Activated CD8-positive, alpha-beta memory T cell treated with anti-CD3 and anti-CD28 coated beads, Interleukin-2, amount 50 U/mL, for 24 hours (primary cell): ENCODE data around the gene GNAS.

Source experiments
- DNase-seq: peaks from one replicate; pipeline ENCODE4 v3.0.0-alpha.2; 2020; ENCODE audit errors: extremely low read depth

Gene GNAS

DNA sequence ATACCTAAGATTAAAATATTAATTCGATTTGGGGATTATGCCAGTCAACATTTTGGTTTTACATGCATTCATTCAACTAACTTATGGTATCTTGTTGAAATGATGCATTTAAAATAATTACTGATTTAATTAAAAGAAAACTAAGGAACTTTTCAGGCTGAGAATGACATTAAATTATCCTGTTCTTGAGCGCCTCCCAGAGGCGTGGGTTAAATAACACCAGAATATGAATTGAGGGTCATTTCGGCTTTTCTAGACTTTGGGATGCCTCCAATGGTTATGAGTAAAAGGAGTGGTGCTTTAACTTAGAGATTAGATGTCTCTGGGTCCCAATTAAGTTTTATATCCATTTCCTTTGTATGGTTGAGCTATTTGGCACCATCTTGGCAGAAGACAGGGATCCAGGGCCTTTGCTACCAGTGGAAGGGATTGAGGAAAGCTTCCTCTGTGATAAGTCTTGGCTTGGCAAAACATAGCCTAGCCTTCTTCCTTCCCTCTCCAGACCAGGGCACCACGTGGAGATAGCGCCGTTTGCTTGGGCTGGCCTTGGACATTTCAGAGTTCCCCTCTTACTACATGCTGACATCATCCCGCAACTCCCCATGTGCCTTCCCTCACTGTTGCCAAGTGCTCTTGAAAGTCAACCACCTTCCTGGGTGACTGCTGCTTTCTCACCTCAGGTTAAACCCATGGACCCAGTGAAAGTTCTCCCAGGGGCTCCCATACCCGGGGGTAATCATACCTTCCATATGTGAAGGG lies 28.7 kb downstream of the GNAS start:
- no peak for DNase-seq

DNA sequence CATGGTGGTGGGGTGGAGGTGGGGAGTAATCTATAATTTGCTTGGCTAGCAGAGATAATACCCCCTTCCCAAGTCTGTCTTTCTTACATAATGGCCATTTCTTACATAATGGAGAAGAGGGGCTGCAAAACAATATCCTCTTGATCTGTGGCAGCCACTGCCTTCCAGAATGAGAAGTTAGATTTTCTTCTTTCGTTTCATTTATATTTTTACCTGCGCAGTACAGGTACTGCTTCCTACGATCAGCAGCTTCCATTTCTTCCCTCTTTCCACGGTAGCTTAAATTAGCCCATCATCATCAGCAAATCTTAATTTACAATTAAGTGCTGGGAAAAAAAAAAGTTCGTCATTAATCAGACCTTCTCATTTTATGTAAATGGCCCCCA lies 30.2 kb downstream of the GNAS start:
- no peak for DNase-seq

DNA sequence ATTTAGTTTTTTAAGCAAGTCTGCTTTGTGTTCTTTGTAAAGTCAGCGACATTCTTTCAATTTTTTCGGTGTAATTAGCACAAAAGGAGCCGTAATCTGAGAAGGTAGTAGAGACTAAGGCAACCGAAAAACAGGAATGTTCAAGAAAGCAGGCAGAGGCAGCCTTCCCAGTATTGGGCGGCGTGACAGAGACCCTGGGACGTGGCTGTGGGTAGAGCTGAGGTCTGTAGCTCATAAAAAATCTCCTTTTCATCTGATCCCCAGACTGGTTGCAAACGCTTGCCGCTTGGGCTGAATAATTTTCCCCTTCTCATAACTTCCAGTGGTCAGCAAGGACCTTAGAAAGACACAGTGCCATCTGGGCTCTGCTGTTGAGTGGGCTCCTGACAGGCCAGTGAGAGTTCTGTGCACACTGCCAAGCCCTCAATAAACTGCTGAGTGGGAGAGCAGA lies 30.8 kb downstream of the GNAS start:
- DNase-seq, result no peak

DNA sequence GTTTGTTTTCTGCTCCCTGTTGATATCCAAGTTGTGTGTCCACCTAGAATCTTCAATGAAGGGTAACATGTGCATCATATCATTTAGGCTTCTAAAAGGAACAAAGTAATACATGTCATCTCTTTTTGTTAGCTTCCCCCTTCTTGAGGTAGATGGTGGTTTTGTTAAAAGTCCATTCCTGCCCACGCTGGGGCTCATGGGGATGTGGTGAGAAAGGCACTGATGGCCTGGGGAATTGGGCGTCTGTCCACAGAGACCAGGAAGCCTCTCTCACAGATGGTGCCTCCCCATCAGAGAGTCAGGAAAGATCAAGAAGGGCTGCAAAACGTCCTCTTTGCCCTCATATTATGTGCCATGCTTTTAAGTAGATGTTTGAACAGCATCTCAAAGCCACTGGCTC lies 32.5 kb downstream of the GNAS start:
- DNase-seq, result no peak

DNA sequence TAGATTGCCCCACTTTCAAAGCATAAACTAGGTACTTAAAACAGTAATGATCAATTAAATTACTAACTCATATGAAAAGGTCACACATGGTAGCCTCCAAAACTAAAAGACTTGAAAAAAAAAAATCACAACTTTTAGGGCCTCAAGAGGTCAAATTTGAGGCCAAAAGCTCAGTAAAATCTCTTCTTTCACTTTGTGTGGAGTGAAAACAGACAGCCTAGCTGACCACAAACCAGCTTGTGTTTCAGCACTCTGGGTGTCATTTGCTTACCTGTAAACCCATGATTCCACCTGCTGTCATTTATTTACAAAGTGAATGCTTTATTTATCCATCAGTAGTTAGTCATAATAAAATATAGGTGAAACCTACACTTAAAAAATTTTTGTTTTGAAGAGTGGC lies 34.0 kb downstream of the GNAS start:
- DNase-seq, result no peak

DNA sequence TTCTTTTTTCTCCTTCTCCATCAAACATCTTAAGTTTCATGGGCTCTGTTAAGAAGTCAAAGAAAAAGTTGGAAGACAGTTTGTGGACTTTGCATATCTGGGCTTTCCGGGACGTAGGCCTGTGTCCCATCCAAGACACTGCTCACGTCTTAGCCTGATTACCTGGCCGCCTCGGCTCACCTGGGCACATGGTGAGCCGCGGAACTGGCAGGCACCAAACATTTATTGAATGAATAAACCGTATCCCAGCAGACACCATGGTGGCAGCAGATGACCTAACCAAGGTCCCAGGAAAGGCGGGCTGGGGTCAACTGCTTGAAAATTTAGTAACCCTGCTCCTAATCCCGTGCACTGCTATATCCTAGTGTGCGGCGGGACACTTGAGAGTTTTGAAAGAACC lies 35.6 kb downstream of the GNAS start:
- DNase-seq, result no peak

DNA sequence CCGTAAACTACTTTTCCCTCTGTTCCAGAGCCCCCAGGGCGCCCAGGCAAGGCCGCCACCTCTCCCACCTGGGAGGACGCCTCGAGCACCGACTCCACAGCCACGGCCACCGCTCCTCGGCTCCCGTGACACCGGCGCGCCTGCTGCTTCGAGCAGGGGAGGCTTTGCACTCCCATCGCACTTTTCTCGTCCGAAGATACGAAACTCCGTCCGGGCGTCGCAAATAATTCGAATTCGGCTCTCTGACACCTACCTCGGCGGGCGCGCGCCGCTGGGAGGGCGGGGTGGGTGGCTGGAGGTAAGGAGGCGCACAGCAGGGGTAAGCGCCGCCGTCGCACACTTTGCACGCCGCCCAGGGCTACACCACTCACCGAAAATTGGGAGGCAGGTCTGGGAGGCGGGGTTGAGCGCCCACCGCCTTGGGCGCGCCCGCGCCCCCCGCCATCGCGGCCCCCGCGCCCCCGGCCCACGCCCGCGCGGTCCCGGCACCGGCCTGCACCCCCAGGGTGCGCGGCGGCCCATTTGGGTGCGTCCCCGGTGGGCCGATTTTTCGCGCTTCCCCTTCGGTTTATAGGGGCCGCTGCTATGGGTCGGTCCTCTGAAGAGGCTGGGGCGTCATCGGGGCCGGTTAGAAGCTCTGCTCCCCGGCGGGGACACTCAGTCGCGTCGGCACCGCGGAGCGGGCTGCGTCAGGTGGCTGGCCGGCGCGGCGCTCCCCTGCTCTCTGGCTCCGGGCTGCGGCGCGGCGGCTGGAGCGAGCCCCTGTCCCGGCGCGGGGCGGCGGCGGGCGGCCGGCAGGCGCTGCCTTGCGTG lies 36.2 kb downstream of the GNAS start:
- no peak for DNase-seq

DNA sequence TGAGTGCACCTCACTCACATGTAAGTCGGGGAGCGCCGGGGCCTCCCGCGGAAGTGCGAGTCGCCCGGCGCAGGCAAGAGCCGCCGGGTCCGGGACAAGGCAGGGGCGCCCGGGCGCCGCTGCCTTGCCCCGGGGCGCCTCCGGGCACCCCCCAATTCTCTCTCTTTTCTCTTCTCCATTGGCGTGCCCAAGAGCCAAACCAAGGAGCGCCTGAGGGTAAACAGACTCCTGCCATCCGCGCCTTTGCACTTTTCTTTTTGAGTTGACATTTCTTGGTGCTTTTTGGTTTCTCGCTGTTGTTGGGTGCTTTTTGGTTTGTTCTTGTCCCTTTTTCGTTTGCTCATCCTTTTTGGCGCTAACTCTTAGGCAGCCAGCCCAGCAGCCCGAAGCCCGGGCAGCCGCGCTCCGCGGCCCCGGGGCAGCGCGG lies 36.8 kb downstream of the GNAS start:
- DNase-seq, result no peak

DNA sequence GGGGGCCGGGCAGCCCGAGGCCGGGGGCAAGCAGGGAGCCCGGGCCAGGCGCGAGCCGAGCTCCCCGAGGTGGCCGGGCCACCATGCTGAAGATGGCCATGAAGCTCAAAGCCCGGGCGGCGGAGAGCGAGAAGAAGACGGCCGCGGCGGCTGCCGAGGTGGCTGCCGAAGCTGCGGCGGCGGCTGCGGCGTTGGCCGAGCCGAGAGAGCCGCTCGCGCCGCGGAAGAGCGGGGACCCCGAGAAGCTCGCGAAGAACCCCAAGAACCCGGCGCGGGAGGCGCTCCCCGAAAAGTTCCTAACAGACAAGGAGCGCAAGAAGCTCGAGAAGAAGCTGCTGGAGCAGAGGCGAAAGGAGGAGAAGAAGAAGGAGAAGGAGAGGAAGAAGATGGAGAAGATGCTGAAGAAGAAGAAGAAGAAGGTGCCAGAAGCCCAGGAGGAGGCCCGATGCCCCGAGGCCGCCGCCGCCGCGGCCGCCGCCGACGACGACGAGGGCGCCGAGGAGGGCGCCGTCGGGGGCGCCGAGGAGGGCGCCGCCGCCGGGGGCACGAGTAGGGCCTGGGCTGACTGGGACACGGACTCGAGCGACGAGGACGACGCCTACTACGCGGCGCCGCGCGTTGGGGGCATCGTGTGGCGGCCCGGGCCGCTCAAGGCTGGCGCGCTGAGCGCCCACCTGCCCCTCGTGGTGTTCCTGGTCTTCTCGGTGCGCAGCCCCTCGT lies 37.4 kb downstream of the GNAS start:
- DNase-seq, result no peak

DNA sequence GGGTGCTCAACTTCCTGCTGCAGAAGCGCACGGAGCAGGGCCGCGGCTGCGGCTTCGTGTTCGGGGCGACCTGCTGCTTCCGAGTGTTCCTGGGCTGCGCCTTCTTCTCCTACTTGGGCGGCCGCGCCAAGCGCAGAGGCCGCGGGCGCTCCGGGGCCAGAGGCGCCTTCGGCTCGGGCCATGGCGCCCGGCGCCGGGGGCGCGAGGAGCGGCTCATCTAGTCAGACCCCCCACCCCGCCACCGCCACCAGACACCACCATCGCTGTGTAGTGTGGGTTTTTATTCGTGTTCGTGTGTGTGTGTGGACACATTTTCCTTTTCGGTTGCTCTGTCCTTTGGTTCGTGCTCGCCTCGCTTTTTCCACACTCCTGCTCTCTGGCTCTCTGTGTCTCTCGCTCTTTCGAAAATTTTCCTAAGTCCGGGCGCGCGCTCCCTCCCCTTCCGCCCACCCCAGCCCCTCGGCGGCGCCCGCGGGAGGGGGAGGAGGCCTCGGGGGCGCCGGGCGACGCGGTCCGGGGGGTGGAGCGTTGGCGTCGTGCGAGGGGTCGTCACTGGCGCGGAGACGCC lies 38.1 kb downstream of the GNAS start:
- no peak for DNase-seq

DNA sequence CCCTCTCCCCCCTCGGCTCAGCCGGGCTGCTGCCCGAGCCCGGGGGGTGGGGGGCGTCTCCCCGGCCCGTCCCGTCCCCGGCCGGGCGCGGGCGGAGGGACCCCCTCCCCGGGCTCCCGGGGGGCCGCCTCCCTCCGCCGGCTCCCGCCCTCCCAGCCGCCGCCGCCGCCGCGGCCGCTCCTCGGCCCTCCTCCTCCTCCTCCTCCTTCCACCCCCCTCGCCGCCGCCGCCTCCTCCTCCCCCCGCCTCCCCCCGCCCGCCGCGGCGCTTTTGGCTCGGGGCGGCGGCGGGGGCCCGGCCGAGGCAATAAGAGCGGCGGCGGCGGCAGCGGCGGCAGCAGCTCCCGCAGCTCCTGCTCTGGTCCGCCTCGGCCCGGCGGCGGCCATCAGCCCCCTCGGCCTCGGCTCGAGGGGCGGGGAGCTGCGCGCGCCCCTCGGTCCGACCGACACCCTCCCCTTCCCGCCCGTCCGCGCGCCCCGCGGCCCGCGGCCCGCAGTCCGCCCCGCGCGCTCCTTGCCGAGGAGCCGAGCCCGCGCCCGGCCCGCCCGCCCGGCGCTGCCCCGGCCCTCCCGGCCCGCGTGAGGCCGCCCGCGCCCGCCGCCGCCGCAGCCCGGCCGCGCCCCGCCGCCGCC lies 38.7 kb downstream of the GNAS start:
- no peak for DNase-seq

DNA sequence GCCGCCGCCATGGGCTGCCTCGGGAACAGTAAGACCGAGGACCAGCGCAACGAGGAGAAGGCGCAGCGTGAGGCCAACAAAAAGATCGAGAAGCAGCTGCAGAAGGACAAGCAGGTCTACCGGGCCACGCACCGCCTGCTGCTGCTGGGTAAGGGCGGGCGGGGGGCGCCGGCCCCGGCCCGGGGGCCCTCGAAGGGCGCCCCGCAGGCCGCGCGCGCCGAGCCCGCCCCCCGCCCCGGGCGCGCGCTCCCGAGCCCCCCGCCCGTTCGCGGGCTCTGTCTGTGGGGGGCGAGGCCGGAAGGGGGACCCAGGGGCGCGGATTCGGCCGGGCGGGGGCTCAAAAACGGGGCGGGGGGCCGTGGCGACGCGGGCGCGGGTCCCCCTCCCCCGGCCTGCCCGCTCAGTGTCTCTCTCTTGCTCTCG lies 39.2 kb downstream of the GNAS start:
- no peak for DNase-seq

DNA sequence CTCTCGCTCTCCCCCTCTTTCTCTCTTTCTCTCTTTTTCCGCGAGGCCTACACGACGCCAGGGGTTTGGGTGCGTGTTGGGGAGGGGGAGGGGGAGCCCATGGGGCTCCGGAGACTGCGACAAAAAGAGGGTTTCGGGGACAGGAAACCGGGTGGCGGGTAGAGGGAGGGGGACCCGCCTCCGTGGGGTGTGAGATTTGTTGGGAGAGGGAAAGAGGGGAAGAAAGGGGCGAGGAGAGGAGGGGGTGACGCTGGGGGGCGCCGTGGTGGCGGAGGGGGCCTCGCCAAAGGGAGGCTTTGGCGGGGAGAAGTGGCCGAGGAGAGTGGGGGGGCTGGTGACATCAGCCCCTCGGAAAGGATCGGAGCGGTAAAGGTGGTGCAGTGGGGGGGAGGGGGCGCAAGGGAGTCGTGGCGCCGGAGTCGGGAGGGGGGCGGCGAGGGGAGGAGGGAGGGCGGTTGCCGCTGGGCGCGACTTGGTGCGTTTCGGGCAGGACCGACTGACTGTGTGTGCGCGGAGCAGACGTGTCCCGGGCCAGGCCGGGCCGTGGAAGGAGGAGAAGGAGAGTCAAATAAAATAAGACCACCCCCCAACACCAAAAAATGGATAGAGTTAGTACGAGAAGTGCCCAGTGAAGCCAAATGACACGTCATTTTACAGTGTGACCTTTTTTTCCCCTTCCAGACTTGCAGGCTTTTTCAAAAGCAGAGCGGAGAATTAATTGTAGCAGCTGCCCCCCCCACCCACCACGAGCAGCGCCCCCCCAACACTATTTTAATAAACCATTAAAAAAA lies 39.8 kb downstream of the GNAS start:
- DNase-seq, result no peak

DNA sequence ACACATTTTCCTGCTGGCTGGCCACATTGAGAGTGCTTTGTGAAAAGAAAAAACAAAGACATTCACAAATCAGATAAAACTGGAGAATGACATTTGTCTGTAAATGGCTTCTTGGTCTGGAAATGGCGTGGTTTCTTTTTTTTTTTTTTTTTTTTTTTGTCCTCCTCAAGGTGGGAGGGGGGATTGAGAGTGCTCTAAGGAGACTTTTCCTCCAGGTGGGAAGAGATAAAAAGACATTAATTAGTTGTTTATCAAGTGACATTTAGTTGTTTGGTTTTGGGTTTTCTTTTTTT lies 40.4 kb downstream of the GNAS start:
- no peak for DNase-seq

DNA sequence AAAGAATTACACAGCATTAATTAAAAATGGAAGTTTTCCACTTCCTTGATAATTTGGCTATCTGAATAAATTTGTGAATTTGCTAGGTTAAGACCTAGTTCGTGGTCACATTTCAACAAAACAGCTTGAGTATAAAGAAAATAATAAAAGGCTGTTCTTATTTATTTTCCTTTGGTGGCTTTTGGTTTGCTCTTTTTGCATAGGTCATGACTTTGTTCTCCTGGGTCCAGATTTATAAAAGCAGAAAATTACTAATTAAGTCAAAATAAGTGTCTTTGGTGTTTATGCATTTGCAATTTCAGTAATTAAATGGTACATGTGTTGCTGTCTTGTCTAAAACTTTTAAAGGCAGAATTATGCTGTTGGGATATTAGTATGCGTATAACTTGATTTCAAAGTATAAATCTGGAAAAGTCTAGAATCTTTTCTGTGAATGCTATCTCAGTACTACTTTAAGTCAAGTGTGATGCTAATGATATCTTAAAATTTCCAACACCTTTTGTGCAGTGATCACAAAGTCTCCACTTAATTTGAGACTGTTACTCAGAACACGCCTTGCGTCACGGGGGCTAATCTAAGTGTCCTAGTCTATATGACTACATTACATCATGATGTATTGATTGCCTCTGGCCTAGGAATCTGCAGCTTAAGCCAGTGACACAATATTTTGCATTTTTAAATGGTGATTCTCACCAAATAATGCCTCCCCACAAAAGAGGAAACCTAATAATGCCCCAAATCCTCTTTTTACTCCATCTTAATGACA lies 41.0 kb downstream of the GNAS start:
- DNase-seq, result no peak

DNA sequence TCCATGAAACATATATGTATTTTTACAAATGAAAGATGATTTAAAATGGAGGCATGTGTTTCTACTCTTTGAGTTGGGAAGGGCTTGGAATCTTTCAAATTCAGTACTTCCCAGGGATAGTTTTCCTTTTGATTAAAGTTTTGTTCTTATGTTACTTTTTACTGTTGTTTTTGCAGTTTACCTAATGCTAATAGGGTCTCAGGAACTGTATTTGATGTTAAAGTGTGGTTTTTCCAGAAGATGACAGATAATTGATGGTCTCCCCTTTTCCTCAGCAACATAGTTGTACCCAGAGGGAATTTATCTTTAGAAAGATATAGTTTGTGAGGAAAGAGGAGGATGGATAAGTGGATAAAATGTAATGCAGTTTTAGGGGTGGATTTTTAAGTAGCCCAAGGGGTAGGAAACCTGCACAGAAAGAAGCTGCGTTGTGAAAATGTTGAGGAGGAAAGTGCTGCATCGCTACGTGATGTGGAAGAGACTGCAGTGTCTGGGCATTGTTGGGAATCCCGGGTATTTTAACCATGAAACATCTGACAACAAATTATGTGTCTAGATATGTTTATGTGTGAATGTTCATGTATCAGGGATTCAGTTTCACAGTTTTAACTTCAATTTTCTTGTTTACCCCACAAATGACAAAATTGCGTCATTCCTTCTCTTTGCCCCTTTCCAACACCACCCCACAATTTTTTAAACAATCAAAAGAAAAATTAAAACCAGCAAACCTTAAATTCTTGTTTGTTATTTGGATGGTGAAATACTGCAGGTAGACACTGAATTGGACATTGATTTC lies 42.3 kb downstream of the GNAS start:
- DNase-seq, result no peak

DNA sequence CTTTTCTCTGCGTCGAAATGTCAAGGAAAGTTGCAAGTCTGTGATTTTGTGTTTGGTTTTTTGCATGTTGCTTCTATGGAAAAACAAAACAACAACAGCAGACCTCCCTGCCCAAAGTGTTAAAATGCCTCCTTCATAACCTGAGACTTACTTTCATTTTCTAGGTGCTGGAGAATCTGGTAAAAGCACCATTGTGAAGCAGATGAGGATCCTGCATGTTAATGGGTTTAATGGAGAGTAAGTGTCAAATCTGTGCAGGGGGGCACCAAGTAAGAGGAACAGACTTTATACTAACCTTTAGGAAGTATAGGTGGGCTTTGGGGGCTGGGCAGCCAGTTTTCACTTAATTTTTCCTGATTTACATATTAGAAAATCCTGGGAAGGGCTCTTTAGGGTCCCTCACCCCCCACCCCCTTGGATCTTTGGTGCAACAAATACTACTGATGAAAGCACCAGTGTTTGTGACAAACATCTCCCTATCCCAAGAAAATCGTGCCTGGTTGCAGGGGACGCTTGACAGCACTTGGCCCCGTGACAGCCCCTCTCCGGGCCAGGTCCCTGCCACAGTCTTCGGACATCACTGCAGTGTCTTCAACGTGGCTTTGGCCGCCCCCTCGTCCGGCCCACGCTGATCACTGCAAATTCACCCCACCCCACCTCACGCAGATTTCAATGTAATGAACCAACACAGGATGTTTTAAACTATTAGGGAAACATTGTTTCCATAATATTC lies 43.1 kb downstream of the GNAS start:
- no peak for DNase-seq

DNA sequence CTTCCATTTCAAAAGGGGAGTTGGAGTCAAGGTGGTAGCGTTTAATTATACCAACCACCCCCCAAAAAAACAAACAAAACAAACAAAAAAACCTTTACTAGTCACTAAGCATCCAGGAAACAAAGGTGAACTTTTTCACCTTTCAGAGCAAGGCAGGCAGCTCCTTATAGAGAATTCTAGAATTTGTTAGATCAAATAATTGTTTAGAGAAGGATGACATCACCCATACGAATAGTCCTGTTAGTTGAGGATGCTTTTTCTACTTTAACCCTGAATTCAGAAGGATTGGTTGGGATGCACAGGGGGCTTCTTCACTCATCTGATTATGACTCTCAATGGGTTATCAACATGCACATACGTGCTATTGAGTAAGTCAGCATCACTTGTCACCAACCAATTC lies 44.3 kb downstream of the GNAS start:
- DNase-seq, result no peak

DNA sequence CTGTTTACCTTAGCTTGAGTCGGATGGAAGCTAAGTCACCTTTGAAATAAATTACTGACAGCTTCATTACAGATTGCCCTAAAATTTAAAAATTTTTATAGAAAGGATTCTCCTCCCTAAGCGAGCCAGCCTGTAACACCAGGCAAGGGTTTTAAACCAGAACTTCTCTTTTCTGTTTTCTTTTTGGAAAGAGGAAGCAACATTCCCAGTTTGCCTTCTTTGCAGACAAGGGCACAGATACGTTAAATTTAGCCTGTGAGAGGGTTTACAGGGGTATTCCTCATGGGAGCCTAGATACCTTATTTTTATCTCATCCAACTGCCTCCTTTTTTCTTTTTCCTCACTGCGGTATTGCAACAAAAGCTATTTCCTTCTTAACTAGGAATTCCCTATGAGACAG lies 45.0 kb downstream of the GNAS start:
- DNase-seq, result no peak
